Suprapubic skin (tissue), 4 donors: ENCODE measurements around the gene SERINC5. TPM values are rescaled to one million over a fixed set of nuclear protein-coding genes. Genes with fewer than 3 reads are reported as not detected.
"Not testable (repeated sequence)": the region's sequence is repeated elsewhere in the genome, so short reads cannot be mapped to it uniquely, and the experiment has no call there.

ENCODE experiments used
- DNase-seq, 2 donors: peaks; one replicate each; pipeline ENCODE4 v3.0.0-alpha.2; 2019; ENCODE audit warnings: low spot score in 2 of 2
- H3K27ac ChIP-seq: fragments of 200-600 bp; sonication (generic); one replicate; pipeline ENCODE4 v1.5.1; 2019
- H3K27me3 ChIP-seq: fragments of 200-600 bp; sonication (generic); one replicate; pipeline ENCODE4 v1.5.1; 2019
- H3K36me3 ChIP-seq: fragments of 200-600 bp; sonication (generic); one replicate; pipeline ENCODE4 v1.5.1; 2019
- H3K4me1 ChIP-seq: fragments of 200-600 bp; sonication (generic); one replicate; pipeline ENCODE4 v1.5.1; 2019
- H3K4me3 ChIP-seq: fragments of 200-600 bp; sonication (generic); one replicate; pipeline ENCODE4 v1.5.1; 2019; ENCODE audit warnings: mild to moderate bottlenecking
- H3K9me3 ChIP-seq: fragments of 200-600 bp; sonication (generic); one replicate; pipeline ENCODE4 v1.5.1; 2019
- EP300 ChIP-seq: sonication (generic); formaldehyde crosslinking; IDR thresholded peaks from one replicate; pipeline ENCODE4 v1.6.1; 2017; ENCODE audit warnings: antibody characterized with exemption
- POLR2A ChIP-seq, 2 donors: fragments of 450-650 bp; IDR thresholded peaks; one replicate each; pipeline ENCODE4 v1.6.1; 2017; ENCODE audit warnings: antibody characterized with exemption in 2 of 2, mild to moderate bottlenecking in 2 of 2, moderate library complexity in 2 of 2
- POLR2AphosphoS5 ChIP-seq, 3 donors: sonication (generic); formaldehyde crosslinking; IDR thresholded peaks; one replicate each; pipeline ENCODE4 v1.6.1; 2017; ENCODE audit warnings: antibody characterized with exemption in 3 of 3
- WGBS: methylation state at CpG from one replicate; pipeline ENCODE4 v1.1.5; 2018; 5-methylcytosine and 5-hydroxymethylcytosine counted together
- total RNA-seq, 4 donors: library from RNA; depleted of rRNA; stranded (reverse); fragments of >200 nt; gene quantifications; one replicate each; pipeline ENCODE4 v1.1.0, GENCODE V29; 2016
- TF ChIP-seq, protein P1 (sequence below), 2 donors: fragments of 200-600 bp in 1 of 2; fragments of 450-650 bp in 1 of 2; sonication (generic) in 1 of 2; IDR thresholded peaks; one replicate each; pipeline ENCODE4 v1.5.1; 2016 to 2019; ENCODE audit warnings: antibody characterized with exemption in 2 of 2, mild to moderate bottlenecking in 1 of 2, moderate library complexity in 1 of 2

SERINC5 gene
- total RNA-seq, 4 donors from 2014 or later, result 53.8 to 68.8 (median 62.5) TPM

DNA sequence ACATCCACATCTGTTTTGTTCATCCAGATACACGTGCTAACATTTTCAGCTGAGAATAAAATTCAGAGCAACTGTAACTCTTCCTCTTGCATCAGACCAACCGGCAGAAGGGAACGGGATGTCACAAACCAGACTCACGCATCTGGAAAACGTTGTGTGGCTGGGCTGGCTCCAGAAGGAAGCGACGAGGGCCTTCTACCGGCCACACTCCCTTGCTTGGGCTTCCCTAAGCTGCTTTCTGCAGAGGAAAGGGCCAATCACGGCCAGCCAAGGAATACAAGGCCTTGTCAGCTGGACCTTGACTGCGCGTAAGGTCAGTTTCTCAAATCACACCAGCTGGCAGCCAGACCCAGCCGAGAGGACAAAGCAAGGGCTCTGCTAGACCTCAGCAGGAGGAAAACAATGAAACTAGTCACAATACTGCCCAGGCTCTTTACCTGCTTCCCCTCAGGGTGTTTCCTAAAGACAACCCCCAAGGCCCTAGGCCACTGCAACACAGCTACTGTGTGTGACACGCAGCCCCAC lies 114.6 kb downstream of the SERINC5 start:
- Histone ChIP-seq H3K27me3 (no peaks in the 10 kb centered on the region), H3K36me3 (peaks cover 27% of the 10 kb centered on the region), H3K9me3 (no peaks in the 10 kb centered on the region), H3K4me1 (peaks cover 20% of the 10 kb centered on the region), H3K4me3 (no peak overlapping the region), H3K27ac (peak overlapping the region; percentile 73)
- TF ChIP-seq POLR2A (IDR thresholded peaks at IDR 0.05), result no peak
- peak in 1 of 3 donors; percentile 53 for TF ChIP-seq POLR2AphosphoS5 (IDR thresholded peaks at IDR 0.05)
- TF ChIP-seq, protein P1, sequence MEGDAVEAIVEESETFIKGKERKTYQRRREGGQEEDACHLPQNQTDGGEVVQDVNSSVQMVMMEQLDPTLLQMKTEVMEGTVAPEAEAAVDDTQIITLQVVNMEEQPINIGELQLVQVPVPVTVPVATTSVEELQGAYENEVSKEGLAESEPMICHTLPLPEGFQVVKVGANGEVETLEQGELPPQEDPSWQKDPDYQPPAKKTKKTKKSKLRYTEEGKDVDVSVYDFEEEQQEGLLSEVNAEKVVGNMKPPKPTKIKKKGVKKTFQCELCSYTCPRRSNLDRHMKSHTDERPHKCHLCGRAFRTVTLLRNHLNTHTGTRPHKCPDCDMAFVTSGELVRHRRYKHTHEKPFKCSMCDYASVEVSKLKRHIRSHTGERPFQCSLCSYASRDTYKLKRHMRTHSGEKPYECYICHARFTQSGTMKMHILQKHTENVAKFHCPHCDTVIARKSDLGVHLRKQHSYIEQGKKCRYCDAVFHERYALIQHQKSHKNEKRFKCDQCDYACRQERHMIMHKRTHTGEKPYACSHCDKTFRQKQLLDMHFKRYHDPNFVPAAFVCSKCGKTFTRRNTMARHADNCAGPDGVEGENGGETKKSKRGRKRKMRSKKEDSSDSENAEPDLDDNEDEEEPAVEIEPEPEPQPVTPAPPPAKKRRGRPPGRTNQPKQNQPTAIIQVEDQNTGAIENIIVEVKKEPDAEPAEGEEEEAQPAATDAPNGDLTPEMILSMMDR (IDR thresholded peaks at IDR 0.05), result no peak
- TF ChIP-seq EP300, result peak; percentile 31
- WGBS, result 34% methylated on average over 12 of the region's 13 CpGs
- DNase-seq, result peak; percentile 87 to 92

DNA sequence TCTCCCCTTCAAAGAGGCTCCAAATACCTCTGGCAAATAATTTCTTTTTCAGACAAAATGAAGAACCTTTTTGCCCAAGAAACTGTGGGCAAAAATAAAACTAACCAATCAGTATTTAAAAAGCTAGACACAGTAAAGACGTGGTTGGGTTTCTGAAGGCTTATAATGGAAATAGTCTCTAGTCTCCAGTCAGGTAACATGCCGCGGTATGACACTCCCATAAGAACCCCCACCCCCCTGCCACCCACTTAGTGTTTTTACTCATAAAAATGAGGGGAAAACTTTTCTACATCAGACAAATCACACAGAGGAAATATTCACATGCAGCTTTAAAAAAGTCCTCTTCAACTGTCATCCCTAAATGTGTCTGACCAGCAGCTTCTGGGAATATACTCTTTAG lies 115.4 kb downstream of the SERINC5 start:
- 80% methylated on average over 3 of the region's 3 CpGs for WGBS
- Histone ChIP-seq H3K4me3 (no peak overlapping the region), H3K4me1 (peaks cover 20% of the 10 kb centered on the region), H3K27me3 (no peaks in the 10 kb centered on the region), H3K36me3 (peaks cover 20% of the 10 kb centered on the region), H3K27ac (peak overlapping the region; percentile 73), H3K9me3 (no peaks in the 10 kb centered on the region)
- DNase-seq, result no peak
- TF ChIP-seq EP300 (no peak), POLR2A (IDR thresholded peaks at IDR 0.05) (no peak), POLR2AphosphoS5 (IDR thresholded peaks at IDR 0.05) (no peak)
- TF ChIP-seq, protein P1 (IDR thresholded peaks at IDR 0.05), result no peak

DNA sequence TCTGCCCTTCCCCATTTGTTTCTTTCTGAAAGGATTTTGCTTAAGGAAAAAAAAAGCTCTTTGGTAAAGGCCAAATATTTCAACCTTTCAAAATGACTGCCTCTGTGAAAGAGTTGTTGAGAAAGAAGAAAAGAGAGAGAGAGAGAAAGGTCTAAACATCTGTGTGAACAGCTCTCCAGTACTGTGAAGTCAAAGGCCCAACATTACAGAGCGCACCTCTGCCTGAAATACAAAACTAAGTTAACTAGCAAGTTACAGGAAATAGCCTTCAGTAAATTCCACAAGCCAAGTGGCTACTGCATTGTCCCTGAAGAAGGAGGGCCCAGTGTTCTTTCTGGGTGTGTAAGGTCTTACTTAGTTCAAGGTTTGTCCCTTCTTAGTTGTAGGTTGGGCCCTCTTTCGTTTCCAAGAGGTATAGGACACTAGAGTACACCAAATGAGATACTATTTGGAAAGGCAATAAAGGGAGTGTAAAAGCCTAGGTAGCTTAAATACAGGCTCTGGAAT lies 116.3 kb downstream of the SERINC5 start:
- H3K27ac ChIP-seq, result no peak overlapping the region
- no peak overlapping the region for H3K4me3 ChIP-seq
- H3K4me1 ChIP-seq, result peaks cover 20% of the 10 kb centered on the region
- DNase-seq, result no peak
- no peaks in the 10 kb centered on the region for H3K9me3 ChIP-seq
- TF ChIP-seq, protein P1 (IDR thresholded peaks at IDR 0.05), result no peak
- no peak for TF ChIP-seq POLR2A (IDR thresholded peaks at IDR 0.05)
- no peak for TF ChIP-seq POLR2AphosphoS5 (IDR thresholded peaks at IDR 0.05)
- no peak for TF ChIP-seq EP300
- 89% methylated on average over 2 of the region's 2 CpGs for WGBS
- H3K36me3 ChIP-seq, result peaks cover 12% of the 10 kb centered on the region
- no peaks in the 10 kb centered on the region for H3K27me3 ChIP-seq

DNA sequence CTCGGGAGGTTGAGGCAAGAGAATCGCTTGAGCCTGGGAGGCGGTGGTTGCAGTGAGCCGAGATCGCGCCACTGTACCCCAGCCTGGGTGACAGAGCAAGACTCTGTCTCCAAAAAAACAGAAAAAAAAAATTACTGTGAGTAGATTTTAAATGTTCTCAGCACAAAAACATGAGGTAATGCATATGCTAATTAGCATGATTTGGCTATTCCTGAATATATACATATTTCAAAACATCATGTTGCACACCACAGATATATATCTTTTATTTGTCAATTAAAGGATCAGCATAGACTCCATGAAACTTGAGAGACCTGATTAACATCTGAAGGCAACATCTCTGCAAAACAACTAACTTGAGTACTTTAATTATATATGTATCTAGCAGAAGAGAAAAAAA lies 117.4 kb downstream of the SERINC5 start:
- Histone ChIP-seq H3K27ac (no peak overlapping the region), H3K27me3 (no peaks in the 10 kb centered on the region), H3K4me3 (no peak overlapping the region), H3K36me3 (peaks cover 2% of the 10 kb centered on the region), H3K4me1 (peaks cover 20% of the 10 kb centered on the region), H3K9me3 (no peaks in the 10 kb centered on the region)
- 84% methylated on average over 6 of the region's 6 CpGs for WGBS
- DNase-seq, result no peak
- TF ChIP-seq POLR2A (IDR thresholded peaks at IDR 0.05) (no peak), EP300 (no peak), POLR2AphosphoS5 (IDR thresholded peaks at IDR 0.05) (no peak)
- TF ChIP-seq, protein P1 (IDR thresholded peaks at IDR 0.05), result no peak

DNA sequence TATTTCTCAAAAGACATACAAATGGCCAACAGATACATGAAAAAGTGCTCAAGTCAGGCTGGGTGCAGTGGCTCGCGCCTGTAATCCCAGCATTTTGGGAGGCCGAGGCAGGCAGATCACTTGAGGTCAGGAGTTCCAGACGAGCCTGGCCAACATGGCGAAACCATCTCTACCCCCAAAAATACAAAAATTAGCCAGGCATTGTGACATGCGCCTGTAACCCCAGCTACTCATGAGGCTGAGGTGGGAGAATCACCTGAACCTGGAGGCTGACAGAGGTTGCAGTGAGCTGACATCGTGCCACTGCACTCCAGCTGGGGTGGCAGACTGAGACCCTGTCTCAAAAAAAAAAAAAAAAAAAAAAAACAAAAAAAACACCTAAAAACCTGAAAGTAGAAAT lies 119.0 kb downstream of the SERINC5 start:
- not testable (repeated sequence) for DNase-seq, H3K9me3 ChIP-seq, H3K36me3 ChIP-seq, H3K27me3 ChIP-seq, H3K4me3 ChIP-seq, H3K27ac ChIP-seq
- 98% methylated on average over 7 of the region's 7 CpGs for WGBS
- peaks cover 16% of the 10 kb centered on the region for H3K4me1 ChIP-seq

DNA sequence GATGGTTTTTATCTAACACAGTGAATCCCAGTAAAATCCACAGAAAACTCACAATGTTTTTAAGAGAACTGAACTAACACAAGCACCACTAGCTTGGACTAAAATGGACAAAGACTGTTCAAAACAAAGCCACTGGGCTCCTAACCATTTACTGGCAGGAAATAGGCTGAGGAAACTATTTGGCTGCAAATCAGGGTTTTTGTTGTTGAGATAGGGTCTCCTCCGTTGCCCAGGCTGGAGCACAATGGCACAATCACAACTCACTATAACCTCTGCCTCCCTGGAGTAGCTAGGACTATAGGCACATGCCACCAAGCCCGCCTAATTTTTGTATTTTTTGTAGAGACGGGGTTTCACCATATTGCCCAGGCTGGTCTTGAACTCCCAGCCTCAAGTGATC lies 121.0 kb downstream of the SERINC5 start:
- peaks cover 5% of the 10 kb centered on the region for H3K4me1 ChIP-seq
- 87% methylated on average over 3 of the region's 3 CpGs for WGBS
- H3K27ac ChIP-seq, result no peak overlapping the region

More for the DNA sequence above, 121.0 kb downstream of the SERINC5 start:
- Histone ChIP-seq H3K36me3 (no peaks in the 10 kb centered on the region), H3K4me3 (no peak overlapping the region), H3K9me3 (no peaks in the 10 kb centered on the region), H3K27me3 (no peaks in the 10 kb centered on the region)
- TF ChIP-seq POLR2AphosphoS5 (IDR thresholded peaks at IDR 0.05) (no peak), EP300 (no peak), POLR2A (IDR thresholded peaks at IDR 0.05) (no peak)
- TF ChIP-seq, protein P1 (IDR thresholded peaks at IDR 0.05), result no peak
- no peak for DNase-seq
